IPS DF 19.7 (cell line): ENCODE measurements around the gene TAOK2.
"Not testable (repeated sequence)": the region's sequence is repeated elsewhere in the genome, so short reads cannot be mapped to it uniquely, and the experiment has no call there.

Source experiments
- DNase-seq: peaks from one replicate; pipeline ENCODE4 v3.0.0-alpha.2; 2013; ENCODE audit warnings: low read depth, low spot score

Gene TAOK2

GRCh38 chr16:30023586-30023985, 49.9 kb downstream of the TAOK2 start:
- no peak for DNase-seq

- DNase-seq: no peak
Observed at GRCh38 chr16:30024451-30024850, 50.8 kb downstream of the TAOK2 start.

GRCh38 chr16:30025156-30025555, 51.5 kb downstream of the TAOK2 start:
- DNase-seq: no peak

GRCh38 chr16:30025574-30025973, 51.9 kb downstream of the TAOK2 start:
- no peak for DNase-seq

- no peak for DNase-seq
Observed at GRCh38 chr16:30026449-30026848, 52.8 kb downstream of the TAOK2 start.

GRCh38 chr16:30027588-30028437, 54.1 kb downstream of the TAOK2 start:
- no peak for DNase-seq

GRCh38 chr16:30028438-30029076, 54.9 kb downstream of the TAOK2 start:
- DNase-seq: no peak

- DNase-seq: no peak
Observed at GRCh38 chr16:30030011-30030685, 56.5 kb downstream of the TAOK2 start.

GRCh38 chr16:30030841-30031413, 57.3 kb downstream of the TAOK2 start, which contains the start of gene TLCD3B:
Gene TLCD3B, minus strand, starts transcription at chr16:30031271. Its CDS starts 744 bp downstream, at chr16:30030527.
- no peak for DNase-seq

- DNase-seq: no peak
Observed at GRCh38 chr16:30031477-30031918, 57.8 kb downstream of the TAOK2 start.

- DNase-seq: peak; percentile 64
Observed at GRCh38 chr16:30032083-30032819, 58.6 kb downstream of the TAOK2 start.

- no peak for DNase-seq
Observed at GRCh38 chr16:30033270-30033669, 59.6 kb downstream of the TAOK2 start.

- DNase-seq: no peak
Observed at GRCh38 chr16:30040221-30040620, 66.6 kb downstream of the TAOK2 start.

GRCh38 chr16:30040690-30041089, 67.0 kb downstream of the TAOK2 start:
- DNase-seq: not testable (repeated sequence)

- DNase-seq: no peak
Observed at GRCh38 chr16:30041841-30042240, 68.2 kb downstream of the TAOK2 start.
